COLO829 (cell line): Measurements from ENCODE around the gene MUL1.
"Not testable (repeated sequence)": the region's sequence is repeated elsewhere in the genome, so short reads cannot be mapped to it uniquely, and the experiment has no call there.

Source experiments
- DNase-seq: peaks from one replicate; pipeline ENCODE4 v3.0.0; 2012; ENCODE audit warnings: low spot score

MUL1 gene, protein sequence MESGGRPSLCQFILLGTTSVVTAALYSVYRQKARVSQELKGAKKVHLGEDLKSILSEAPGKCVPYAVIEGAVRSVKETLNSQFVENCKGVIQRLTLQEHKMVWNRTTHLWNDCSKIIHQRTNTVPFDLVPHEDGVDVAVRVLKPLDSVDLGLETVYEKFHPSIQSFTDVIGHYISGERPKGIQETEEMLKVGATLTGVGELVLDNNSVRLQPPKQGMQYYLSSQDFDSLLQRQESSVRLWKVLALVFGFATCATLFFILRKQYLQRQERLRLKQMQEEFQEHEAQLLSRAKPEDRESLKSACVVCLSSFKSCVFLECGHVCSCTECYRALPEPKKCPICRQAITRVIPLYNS

DNA sequence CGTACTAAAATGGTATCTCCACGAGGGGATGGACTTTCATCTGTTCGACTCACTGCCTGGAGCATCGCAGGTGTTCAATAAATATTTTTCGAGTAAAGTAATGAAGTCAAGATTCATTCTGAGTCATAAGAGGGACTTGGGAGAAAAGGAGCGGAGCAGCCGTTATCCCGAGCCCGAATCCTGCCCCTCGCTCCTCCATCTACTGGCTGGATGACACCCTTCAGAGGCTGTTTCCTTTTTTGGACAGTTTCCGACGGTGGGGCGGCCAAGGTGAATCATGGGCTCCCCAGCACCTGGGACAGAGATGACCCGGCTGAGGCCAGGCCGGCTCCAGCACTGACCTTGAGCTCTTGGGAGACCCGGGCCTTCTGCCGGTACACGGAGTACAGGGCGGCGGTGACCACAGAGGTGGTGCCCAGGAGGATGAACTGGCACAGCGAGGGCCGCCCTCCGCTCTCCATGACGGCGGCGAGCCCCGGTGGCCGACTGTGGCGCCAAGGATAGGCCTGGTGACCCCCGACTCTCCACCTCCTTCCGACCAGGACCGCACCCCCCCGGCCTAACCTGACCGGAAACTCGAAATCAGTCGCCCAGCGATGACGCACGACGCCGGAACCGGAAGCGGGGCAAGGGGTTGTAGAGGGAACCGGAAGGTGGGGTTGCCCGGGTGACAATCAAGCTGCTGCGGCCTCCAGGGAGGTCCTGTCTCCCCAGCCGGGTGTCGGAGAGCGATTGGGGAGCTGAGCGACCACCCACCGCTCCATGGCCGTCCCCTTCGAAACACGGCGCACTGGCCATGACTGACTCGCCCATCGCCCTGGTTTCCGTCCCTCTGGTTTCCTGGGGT is at the start of gene MUL1:
TSS of gene MUL1 (minus strand) at position 588 of the 847 bp plus-strand sequence. CDS start at position 461, 127 bp downstream.
- DNase-seq = peak; percentile 95

DNA sequence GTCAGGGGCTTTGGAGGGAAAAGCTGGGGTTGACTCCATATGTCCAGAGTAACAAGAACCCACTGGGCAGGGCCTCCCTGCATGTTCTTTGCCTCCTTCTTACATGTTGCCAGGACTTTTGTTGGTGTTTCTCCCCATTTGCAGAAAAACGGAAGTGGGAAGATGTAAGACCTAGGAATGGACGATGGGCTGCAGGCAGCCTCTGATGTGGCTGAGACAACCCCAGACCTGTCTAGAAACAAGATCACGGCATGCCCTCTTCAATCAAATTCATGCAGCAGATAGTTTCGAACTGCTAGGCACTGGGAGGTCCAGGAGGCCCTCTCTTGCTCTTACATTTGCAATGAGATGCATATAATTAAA is 47.8 kb upstream of the MUL1 start:
- no peak for DNase-seq

DNA sequence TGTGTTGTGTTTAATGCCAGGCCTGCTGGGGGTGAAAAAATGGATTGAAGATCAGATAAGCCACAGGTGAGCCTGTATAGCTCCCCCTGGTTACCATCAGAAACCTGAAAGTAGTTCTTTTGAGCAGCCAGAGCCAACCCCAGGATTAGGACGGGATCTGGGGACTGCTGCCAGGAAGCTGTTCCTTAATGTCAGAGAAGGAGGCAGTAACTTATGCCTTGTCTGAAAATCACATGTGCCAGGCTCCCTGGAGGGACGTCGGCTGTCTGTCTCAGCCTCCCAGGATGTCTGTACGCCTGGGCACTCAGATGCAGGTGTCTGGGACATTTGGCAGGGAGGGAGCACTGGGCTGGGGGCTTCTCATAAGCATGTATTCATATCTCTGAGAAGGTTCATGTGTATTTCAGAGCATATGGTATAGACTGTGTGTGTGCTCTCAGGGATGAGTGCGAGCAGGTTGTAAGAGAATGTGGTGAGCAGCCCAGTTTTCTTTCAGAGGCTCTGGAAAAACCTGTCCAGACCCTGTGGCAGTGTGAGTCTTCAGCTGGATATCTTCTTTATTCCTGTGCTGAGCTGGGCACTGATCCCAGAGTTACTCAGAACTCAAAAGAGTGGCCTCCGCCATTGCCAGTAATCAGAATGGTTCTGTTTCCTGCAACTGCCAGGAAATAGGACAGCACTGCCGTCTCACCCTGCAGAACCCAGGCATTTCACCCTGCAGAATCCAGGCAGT is 47.2 kb upstream of the MUL1 start:
- no peak for DNase-seq

DNA sequence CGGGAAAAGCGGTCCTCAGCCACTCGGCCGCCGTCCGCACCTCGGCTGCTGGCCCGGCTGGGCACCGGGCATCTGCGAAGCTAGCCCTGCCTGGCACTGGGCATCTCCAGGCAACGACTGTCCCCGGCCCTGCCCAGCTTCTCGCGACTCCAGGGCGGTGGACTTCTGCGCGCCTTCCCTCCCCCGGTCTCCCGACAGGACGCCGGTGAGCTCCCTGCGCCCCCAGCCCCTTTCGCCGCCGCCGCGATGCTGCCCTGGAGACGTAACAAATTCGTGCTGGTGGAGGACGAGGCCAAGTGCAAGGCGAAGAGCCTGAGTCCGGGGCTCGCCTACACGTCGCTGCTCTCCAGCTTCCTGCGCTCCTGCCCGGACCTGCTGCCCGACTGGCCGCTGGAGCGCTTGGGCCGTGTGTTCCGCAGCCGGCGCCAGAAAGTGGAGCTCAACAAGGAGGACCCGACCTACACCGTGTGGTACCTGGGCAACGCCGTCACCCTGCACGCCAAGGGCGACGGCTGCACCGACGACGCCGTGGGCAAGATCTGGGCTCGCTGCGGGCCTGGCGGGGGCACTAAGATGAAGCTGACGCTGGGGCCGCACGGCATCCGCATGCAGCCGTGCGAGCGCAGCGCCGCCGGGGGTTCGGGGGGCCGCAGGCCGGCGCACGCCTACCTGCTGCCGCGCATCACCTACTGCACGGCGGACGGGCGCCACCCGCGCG is 44.9 kb upstream of the MUL1 start:
- DNase-seq = no peak

DNA sequence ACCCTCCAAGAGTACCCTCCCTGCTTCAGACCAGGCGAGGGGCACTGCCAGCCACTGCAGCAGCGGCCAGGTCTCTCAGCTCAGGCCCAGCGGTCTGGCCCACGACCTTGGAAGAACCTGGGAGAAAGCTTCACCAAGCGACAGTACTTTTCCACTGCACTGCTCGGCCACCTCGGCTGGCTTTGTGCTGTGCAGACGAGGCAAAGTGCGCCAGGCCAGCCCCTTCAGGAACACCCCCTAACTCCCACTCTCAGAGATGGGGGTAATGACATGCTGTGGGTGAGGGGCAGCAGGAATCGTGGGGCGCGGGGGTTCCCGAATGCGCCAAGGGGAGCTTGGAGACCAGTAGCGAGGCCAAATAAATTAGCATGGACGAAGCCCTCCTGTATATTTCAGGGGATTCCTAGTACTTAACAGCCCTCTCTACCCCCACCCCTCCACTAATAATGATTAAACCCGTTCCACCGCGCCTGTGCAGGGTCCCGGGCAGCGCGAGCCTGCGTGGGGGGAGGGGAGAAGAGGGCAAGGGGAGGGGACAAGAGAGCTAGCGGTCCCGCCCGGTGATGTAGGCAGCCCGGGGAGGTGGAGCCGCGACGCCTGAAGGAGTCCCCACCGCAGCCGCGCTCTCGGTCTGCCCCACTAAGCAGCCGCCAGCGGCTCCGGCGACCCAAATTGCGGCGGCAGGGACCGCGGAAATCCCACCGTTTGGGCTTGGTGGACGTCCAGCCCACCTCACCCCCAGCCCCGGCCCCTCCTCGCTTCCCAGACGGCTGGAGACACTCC is 44.2 kb upstream of the MUL1 start, which contains the start of gene FAM43B:
TSS of gene FAM43B (plus strand) at position 629 of the 783 bp plus-strand sequence. CDS start 401 bp downstream, outside the sequence.
- no peak for DNase-seq

DNA sequence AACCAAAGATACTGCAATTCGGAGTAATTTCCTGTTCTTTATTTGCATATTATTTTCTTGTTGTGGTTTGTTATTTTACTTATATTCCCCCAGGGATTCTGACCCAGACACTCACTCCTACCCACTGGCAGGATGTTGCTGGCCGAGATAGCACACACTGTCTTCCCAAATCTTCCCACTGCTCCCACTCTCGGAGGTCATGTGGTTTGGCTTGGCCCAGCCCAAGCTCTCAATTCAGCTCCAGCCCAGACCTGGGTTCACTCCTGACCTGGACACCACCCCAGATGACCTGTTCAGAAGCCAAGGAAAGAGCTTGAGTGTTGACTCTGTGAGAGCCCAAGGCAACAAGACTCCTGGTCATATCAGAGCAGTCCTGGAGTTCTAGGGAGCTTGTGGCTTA is 43.2 kb upstream of the MUL1 start:
- no peak for DNase-seq

DNA sequence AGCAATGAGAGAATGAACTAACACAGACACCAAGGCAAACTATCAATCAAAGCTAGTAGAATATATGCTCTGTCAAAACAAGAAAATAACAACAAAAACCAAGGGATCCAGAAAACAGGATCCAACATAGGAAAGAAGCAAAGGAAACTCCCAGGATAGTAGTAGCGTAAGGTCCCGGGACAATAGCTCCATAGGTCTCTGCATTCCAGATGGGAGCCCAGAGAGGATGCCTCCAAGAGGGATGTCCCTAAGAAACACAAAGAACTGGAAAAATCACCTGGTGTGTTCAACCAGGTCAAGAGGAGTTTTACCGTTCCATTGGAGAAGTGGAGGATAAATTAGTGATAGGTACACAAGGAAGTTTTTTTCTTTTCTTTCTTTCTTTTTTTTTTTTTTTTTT is 38.7 kb upstream of the MUL1 start:
- no peak for DNase-seq

DNA sequence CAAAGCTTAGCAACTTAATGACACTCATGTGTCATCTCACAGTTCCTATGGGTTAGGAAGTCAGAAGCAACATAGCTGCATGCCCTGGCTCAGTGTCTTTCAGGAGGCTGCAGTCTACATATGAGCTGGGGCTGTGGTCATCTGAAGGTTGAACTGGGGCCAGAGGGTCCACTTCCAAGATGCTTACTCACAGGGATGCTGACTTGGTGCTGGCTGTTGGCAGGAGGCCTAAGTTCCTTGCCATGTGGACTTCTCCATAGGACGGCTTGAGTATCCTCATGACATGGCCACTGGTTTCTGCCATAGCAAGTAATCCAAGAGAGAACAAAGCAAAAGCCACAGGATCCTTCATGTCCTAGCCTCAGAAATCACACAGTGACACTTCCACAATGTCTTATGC is 32.3 kb upstream of the MUL1 start:
- no peak for DNase-seq

DNA sequence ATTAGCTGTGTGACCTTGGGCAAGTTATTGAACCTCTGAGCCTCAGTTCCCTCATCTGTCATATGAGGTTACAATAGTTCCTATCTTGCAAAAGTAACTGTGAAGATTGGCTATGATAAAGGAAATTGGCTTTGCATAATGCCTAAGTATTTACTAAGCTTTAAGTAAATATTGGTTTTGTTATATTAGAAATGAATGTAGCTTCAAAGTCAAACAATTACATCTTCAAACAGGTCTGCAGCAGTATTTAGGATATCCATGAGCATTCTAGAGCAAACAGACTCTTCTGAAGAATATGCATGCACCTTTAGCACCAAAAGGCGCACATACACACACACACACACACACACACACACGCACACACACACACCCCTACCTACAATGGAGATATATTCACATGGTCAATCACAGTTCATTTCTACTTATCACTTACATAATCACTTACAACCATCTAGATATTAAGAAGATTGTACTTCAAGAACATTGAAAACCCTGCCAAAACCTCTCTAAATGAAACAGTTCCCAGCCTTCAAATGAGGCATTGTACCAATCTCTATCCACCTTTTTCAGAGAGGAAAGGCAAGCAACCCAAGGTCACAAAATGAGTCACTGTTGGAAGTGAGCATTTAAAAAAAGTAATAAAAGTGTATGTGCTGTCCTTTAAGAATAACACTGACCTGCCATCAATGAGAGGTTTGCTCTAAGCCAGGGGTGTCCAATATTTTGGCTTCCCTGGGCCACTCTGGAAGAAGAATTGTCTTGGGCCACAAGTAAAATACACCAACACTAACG is 31.0 kb upstream of the MUL1 start:
- DNase-seq = no peak

DNA sequence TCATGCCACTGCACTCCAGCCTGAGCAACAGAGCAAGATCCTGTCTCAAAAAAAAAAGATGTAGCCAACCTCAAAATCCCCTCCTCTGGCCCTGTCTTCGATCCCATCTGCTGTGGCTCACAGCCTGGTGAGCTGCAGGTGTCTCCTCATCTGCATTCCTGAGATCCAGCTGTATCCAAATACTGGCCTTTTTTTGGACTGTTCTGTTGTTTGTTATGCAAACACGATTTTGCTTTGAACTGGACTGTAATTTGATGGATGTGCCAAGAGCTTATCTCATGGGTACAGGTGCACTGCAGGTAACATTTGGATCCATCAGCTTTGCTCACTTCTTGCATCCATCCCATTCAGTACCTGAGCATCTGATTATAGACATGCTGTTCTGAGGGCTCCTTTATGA is 30.3 kb upstream of the MUL1 start:
- no peak for DNase-seq

DNA sequence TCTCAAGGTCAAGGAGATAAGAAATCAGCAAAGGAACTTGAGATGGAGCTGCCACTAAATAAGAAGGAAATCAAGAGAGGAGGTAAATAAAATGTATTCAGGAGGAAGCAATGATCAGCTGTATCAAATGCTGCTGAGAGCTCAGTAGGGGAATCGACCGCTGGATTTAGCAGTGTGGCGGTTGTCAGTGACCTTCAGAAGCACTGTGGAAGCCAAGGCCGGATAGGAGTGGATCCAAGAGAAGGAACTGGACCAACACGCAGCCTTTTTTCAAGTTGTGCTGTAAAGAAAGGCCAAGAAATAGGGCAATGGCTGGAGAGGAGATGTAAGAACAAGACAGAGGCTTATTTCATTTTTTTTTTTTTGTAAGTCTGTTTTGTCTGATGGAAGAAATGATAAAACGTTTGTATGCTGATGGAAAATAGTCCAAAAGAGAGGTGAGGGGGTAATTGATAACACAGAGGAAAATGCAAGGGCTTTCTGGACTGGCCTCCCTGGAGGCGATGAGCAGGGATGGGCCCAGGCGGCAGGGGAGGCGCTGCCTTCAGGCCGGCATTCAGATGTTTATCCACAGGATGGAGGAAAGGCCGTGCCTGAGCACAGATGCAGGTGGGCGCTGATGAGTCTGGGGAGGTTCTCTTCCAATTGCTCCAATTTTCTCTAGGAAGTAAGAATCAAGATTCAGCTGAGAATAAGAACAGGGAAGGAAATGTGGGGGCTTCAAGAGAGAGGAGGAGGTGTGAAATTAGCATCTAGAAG is 26.9 kb upstream of the MUL1 start:
- no peak for DNase-seq

DNA sequence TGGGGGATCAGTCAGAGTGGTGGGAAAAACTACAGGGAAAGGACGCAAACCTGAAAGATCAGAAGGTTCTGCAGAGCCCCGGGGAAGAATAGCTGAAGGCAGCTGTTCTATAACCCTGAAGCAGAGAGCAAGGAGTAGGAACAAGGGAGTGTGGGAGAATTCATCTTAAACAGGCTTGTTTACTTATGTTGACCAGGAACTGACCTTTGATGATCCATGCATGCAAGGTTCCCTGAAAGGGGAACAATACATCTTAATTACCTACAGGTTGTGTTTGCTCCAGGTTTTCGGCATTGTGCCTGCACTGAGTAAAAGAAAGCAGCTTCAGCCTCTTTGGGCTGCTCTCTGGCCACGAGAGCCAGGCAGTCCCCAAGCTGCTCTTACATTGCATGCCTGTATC is 25.7 kb upstream of the MUL1 start:
- no peak for DNase-seq

DNA sequence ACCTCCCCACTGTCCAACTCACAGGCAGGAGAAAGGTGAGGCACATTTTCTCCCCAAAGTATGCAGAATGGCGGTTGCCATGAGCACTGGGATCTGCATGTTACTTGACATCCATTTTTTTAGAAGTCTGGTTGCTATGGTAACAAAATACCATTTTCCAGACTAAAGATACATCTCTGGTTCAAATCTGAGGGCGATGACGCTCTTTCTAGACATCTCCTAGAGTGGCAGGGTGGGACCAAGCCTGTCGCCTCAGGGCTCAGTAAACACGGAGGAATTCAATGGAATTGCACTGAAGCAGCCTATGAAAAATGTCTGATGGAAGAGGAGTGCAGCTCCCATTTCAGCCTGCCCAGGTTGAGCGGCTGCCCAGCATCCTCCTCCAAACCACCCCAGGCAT is 22.9 kb upstream of the MUL1 start:
- no peak for DNase-seq

DNA sequence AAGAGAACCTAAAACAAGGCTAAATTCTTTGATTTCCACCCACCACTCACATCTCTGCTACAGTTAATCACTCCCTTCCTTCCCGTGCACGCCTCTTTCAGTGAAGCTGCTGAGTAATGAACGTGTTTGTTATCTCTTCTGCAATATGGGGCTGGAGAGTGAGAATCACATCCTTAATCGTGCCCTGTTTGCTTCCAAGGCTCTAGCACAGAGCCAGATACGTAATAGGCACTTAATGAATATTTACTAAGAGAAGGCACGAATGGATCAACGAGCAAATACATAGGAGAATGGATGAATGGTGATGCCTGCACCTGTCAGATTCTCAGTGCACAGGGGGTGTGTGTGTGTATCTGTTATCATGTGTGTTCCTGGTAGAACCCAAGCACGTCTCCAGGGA is 22.4 kb upstream of the MUL1 start:
- DNase-seq = no peak

DNA sequence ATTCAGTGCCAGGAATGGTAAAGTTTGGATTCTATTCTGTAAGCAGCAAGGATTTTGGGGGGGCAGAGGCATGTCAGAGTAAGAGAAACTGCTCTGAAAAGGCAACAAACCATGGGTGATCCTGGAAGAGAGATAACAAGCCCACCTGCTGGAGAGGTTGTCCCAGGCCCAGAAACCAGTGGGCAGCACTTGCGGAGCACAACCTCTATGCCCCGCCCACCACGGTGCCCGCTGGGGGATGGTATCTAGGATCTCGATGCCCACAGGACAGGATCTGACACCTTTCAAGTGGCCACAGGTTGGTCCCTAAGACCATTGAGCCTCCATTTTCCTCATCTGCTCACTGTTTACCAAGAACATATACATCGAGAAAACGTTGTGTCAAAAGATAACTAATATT is 20.3 kb upstream of the MUL1 start:
- DNase-seq = no peak

DNA sequence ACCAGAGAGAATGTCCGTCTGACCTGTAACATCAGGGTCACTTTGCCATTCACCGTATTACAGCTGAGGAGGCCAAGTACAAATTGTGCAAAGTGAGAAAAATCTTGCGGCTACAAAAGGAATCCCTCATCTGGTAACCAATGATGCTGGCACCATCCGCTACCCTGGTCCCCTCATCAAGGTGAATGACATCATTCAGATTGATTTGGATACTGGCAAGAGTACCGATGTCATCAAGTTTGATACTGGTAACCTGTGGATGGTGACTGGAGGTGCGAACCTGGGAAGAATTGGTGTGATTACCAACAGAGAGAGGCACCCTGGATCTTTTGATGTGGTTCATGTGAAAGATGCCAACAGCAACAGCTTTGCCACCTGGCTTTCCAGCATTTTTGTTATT is 18.3 kb upstream of the MUL1 start:
- DNase-seq = no peak

DNA sequence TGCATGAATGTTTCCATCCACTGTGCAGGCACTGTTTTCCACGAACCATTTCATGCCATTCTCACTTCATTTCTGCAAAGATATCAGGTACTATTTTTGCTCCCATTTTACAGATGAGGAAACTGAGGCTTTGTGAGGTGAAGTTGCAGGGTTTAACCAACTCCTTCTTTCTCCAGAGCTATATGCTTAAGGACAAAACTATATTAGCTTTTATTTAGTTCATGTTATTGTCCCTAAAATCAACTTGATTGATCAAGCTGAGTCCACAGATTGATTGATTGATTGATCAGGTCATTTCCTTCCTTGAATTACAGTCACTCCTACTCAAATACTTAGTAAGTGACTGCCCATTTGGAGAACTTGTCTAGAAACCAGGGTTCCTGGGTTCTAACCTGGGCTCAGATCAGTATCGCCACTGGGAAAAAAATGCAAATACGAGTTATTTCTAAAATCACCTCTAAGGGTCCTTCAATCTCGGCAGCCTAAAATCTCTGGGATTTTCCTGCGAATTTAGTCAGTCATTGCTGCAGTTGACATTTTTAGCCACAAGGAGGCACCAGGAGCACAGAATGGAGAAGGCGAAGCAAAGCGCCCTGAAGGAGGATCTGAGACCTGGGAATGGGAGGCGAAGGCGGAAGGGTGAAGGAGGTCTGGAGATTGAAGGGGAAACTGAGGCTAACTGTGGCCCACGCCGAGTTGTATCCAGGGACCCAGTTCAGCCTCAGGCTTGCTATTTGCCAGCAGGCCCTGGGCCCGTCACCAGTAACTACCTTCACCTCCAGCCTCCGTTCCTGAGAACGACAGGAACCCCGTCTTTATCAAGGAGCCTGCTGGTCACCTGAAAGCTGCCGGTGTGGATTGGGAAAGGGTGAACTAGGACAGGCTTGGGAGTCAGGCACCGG is 14.3 kb upstream of the MUL1 start:
- peak; percentile 40 for DNase-seq

DNA sequence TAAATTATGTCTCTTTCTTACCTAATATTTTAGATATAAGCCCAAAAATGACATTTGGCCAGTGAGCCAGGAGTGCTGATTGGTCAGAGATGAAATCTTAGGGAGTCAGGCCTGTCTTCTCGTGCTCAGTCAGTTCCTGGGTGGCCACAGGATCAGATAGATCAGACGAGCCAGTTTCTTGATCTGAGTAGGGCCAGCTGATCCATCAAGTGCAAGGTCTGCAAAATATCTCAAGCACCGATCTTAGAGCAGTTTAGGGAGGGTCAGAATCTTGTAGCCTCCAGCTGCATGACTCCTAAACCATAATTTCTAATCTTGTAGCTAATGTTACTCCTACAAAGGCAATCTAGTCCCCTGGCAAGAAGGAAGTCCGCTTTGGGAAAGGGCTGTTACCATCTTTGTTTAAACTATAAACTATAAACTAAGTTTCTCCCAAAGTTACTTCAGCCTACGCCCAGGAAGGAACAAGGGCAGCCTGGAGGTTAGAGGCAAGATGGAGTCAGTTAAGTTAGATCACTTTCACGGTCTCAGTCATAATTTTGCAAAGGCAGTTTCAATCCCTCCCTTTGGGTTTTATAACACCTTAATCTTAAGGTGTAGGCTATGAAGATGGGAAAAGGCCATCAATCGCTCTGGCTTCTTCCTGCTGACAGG is 11.8 kb upstream of the MUL1 start:
- not testable (repeated sequence) for DNase-seq
